Endothelial cell of umbilical vein (primary cell): Measurements from ENCODE around the gene ENTR1. TPM values are rescaled to one million over a fixed set of nuclear protein-coding genes. Genes with fewer than 3 reads are reported as not detected.

ENCODE experiments used
- BruUV-seq: library from RNA; stranded (reverse); fragments of 400-500 nt; replicated peaks from 2 replicates; lab custom pipeline; 2021; lab: Mats Ljungman, UMichigan
- CTCF ChIA-PET: fragments of 300-600, 350-600 bp; sonication (Branson Sonifier 250); formaldehyde crosslinking; loops from one replicate; lab custom pipeline; 2021; ENCODE audit warnings: antibody characterized with exemption, inconsistent platforms; lab: Charles Lee
- POLR2A ChIA-PET: fragments of 300-600, 350-600 bp; sonication (Branson Sonifier 250); formaldehyde crosslinking; loops from one replicate; lab custom pipeline; 2021; ENCODE audit warnings: antibody characterized with exemption, inconsistent platforms; lab: Charles Lee
- DNase-seq: peaks from one replicate; pipeline ENCODE4 v3.0.0-alpha.2; 2011; ENCODE audit warnings: low read depth, low spot score
- FAIRE-seq: peaks from 2 replicates; lab custom pipeline; 2011; peaks lifted over from hg19 to GRCh38; lab: Jason Lieb, UNC
- H2AFZ ChIP-seq: 2 replicates; pipeline ENCODE4 v1.6.0; 2012; ENCODE audit warnings: low read depth, low read length, control low read depth, inconsistent platforms
- H3K27ac ChIP-seq: 2 replicates; pipeline ENCODE4 v1.5.1; 2011; ENCODE audit warnings: low read depth, mild to moderate bottlenecking, control low read depth, low read length, moderate library complexity; ENCODE audit not compliant: insufficient read depth
- H3K27me3 ChIP-seq, 2 experiments: 2 replicates each; pipeline versions ENCODE4 v1.6.0 to v1.6.1; 2011; ENCODE audit warnings: low read length in 2 of 2, mixed read lengths in 1 of 2; ENCODE audit not compliant: control insufficient read depth in 2 of 2, insufficient read depth in 2 of 2
- H3K36me3 ChIP-seq, 2 experiments: 2 replicates in 1 of 2; 3 replicates in 1 of 2; pipeline ENCODE4 v1.5.1; 2011; ENCODE audit warnings: low read length in 2 of 2, mild to moderate bottlenecking in 1 of 2, moderate library complexity in 1 of 2; ENCODE audit not compliant: control insufficient read depth in 2 of 2, insufficient read depth in 2 of 2; ENCODE audit errors: extremely low read depth in 1 of 2
- H3K4me1 ChIP-seq: 3 replicates; pipeline ENCODE4 v1.5.1; 2011; ENCODE audit warnings: mild to moderate bottlenecking, low read length; ENCODE audit not compliant: control insufficient read depth, insufficient read depth; ENCODE audit errors: extremely low read depth
- H3K4me2 ChIP-seq: 2 replicates; pipeline ENCODE4 v1.6.1; 2011; ENCODE audit warnings: low read length, control low read depth, mixed read lengths; ENCODE audit not compliant: insufficient read depth
- H3K4me3 ChIP-seq, 3 experiments: fragments of 200-600 bp in 1 of 3; sonication (generic), shearing (Covaris generic) in 1 of 3; replicated peaks in 1 of 3; 2 replicates each; pipeline ENCODE4 v1.5.1; 2011 to 2016; ENCODE audit warnings: control low read depth in 3 of 3, low read length in 3 of 3, mild to moderate bottlenecking in 2 of 3, inconsistent platforms in 1 of 3, low read depth in 1 of 3, moderate library complexity in 1 of 3; ENCODE audit not compliant: insufficient read depth in 1 of 3
- H3K79me2 ChIP-seq: 2 replicates; pipeline ENCODE4 v1.6.0; 2012; ENCODE audit warnings: low read length, inconsistent platforms; ENCODE audit not compliant: control insufficient read depth, insufficient read depth
- H3K9ac ChIP-seq: replicated peaks from 2 replicates; pipeline ENCODE3; 2011; ENCODE audit warnings: low read length, control low read depth; ENCODE audit not compliant: insufficient read depth; ENCODE audit errors: extremely low read depth
- H3K9me1 ChIP-seq: replicated peaks from 3 replicates; pipeline ENCODE4 v1.6.0; 2011; ENCODE audit warnings: mild to moderate bottlenecking, low read length; ENCODE audit not compliant: control insufficient read depth, insufficient read depth; ENCODE audit errors: extremely low read depth
- H3K9me3 ChIP-seq: replicated peaks from 2 replicates; pipeline ENCODE4 v1.5.1; 2012; ENCODE audit warnings: low read length, inconsistent platforms; ENCODE audit not compliant: control insufficient read depth, insufficient read depth
- H4K20me1 ChIP-seq: replicated peaks from 2 replicates; pipeline ENCODE3; 2011; ENCODE audit warnings: mild to moderate bottlenecking, low read length; ENCODE audit not compliant: control insufficient read depth, insufficient read depth; ENCODE audit errors: extremely low read depth
- CTCF ChIP-seq, 2 donors: IDR thresholded peaks; 1 replicate in 1 of 2; 2 replicates in 1 of 2; pipeline ENCODE4 v1.5.1; 2011; ENCODE audit warnings: low read length in 2 of 2, mild to moderate bottlenecking in 2 of 2, moderate library complexity in 2 of 2, control low read depth in 1 of 2, inconsistent platforms in 1 of 2, low read depth in 1 of 2; ENCODE audit not compliant: insufficient read depth in 1 of 2; ENCODE audit errors: extremely low read depth in 1 of 2
- EZH2 ChIP-seq: IDR thresholded peaks from 2 replicates; pipeline ENCODE4 v1.6.1; 2012; ENCODE audit warnings: borderline replicate concordance, low read depth, mild to moderate bottlenecking, moderate library complexity, low read length, inconsistent platforms; ENCODE audit not compliant: severe bottlenecking
- FOS ChIP-seq: IDR thresholded peaks from 2 replicates; pipeline ENCODE4 v1.6.1; 2011; ENCODE audit warnings: mild to moderate bottlenecking, low read length, moderate library complexity, borderline replicate concordance; ENCODE audit not compliant: insufficient read depth
- GATA2 ChIP-seq: IDR thresholded peaks from 2 replicates; pipeline ENCODE4 v1.7.0; 2011; ENCODE audit warnings: low read depth, mild to moderate bottlenecking, moderate library complexity, mixed read lengths, low read length; ENCODE audit not compliant: insufficient read length, insufficient read depth
- JUN ChIP-seq: IDR thresholded peaks from 2 replicates; pipeline ENCODE4 v1.6.1; 2011; ENCODE audit warnings: borderline replicate concordance, low read depth; ENCODE audit not compliant: insufficient read length, insufficient read depth
- MAX ChIP-seq: IDR thresholded peaks from 2 replicates; pipeline ENCODE4 v1.6.1; 2011; ENCODE audit not compliant: insufficient read depth, insufficient read length
- MYC ChIP-seq: IDR thresholded peaks from one replicate; pipeline ENCODE4 v1.6.1; 2011; ENCODE audit warnings: mild to moderate bottlenecking, low read depth, low read length
- POLR2A ChIP-seq: IDR thresholded peaks from 2 replicates; pipeline ENCODE4 v1.6.1; 2012; ENCODE audit warnings: low read depth, mild to moderate bottlenecking, control low read depth, low read length
- POLR2AphosphoS5 ChIP-seq: IDR thresholded peaks from 2 replicates; pipeline ENCODE4 v1.6.1; 2012; ENCODE audit warnings: low read depth, mild to moderate bottlenecking, control low read depth, low read length, moderate library complexity; ENCODE audit not compliant: insufficient read depth
- dilution Hi-C: fragments of 300-500 bp; cut with MboI; formaldehyde crosslinking; loops from one replicate; pipeline ENCODE4 v1.15.0; 2019; ENCODE audit warnings: low sequenced_read_pairs; ENCODE audit not compliant: extremely low pct_ligation_motif_present
- intact Hi-C: fragments of 100-400 bp; cut with micrococcal nuclease; formaldehyde crosslinking; loops from one replicate; pipeline ENCODE4 v1.10.0; 2022
- polyA plus RNA-seq, 4 experiments: library from polyadenylated mRNA; depleted of rRNA in 3 of 4; stranded (reverse) in 3 of 4; unstranded in 1 of 4; fragments of >200 nt; gene quantifications; 2 replicates each; pipeline versions ENCODE4 v1.2.1 to v1.2.3, GENCODE V29; 2011 to 2012; ENCODE audit warnings: missing spikeins in 1 of 4
- total RNA-seq: library from RNA; stranded (reverse); gene quantifications from 2 replicates; pipeline ENCODE4 v1.2.3, GENCODE V29; 2021

The ENTR1 gene
- total and polyA plus RNA-seq, 2 donors (not counting 3 experiments of a cell fraction or from before 2014, with no cell fraction given), result 36.0 to 61.6 TPM

GRCh38 chr9:136383436-136383835, 27.0 kb downstream of the ENTR1 start:
- H4K20me1 ChIP-seq, result no peaks in the 10 kb centered on the region
- ChIA-PET CTCF (no interaction called here), POLR2A (no interaction called here)
- no peak overlapping the region for H3K27ac ChIP-seq
- TF ChIP-seq MAX (no peak), CTCF (IDR thresholded peaks at IDR 0.05; ENCODE audit: extremely low read depth in 1 of 2, insufficient read depth in 1 of 2, low read depth in 1 of 2, low read length in 2 of 2) (no peak), MYC (no peak), FOS (no peak), POLR2AphosphoS5 (no peak), GATA2 (no peak), POLR2A (no peak), JUN (no peak), EZH2 (no peak)
- no peaks in the 10 kb centered on the region for H3K27me3 ChIP-seq
- H3K4me2 ChIP-seq, result no peak overlapping the region
- BruUV-seq, result no TSS peak
- no peaks in the 10 kb centered on the region for H3K9me3 ChIP-seq
- H3K36me3 ChIP-seq, result peaks cover 6 to 63% of the 10 kb centered on the region in 2 experiments
- no peaks in the 10 kb centered on the region for H3K4me1 ChIP-seq
- FAIRE-seq (no peak), DNase-seq (no peak)
- intact Hi-C loops, result no loop called here
- H3K9ac ChIP-seq, result no peak overlapping the region
- H3K79me2 ChIP-seq, result no peaks in the 10 kb centered on the region
- dilution Hi-C loops, result no loop called here
- H3K4me3 ChIP-seq, result no peak overlapping the region
- H2AFZ ChIP-seq, result no peak overlapping the region
- no peaks in the 10 kb centered on the region for H3K9me1 ChIP-seq
